ENCODE data around the gene DNM3. TPM values are rescaled to one million over a fixed set of nuclear protein-coding genes. Genes with fewer than 3 reads are reported as not detected.
A peak's percentile ranks its signal among the peaks of the same experiment; 100 is the strongest.

DNM3 gene
- total RNA-seq, 1 experiment from 2014 or later = 0.71 TPM

DNA sequence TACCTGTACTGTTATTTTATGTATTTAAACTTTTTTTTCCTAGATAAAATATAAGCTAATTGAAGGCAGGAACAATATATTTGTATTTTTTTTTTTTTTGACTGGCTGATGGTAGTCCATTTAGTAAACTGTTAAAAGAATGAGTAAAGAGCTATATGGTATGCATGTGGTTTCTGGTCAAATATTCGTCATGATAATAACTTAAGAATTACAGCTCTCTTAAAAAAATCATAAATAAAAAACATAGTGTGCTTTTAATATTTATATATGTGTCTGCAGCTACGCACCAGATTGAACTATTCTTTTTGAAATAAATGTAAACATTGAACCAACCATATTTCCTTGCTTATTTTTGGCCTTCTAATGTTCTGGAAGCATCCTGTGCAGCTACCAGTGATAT lies 306.9 kb downstream of the DNM3 start:
- BruUV-seq (replicated peaks) = no TSS peak
- H3K36me3 ChIP-seq (ENCODE audit: insufficient read depth, low read length, poor library complexity, severe bottlenecking) = no peaks in the 10 kb centered on the region
- CTCF ChIA-PET = no interaction called here
- peak overlapping the region; percentile 12 for H3K27ac ChIP-seq (ENCODE audit: low read depth, low read length, poor library complexity, severe bottlenecking)
- no peak for DNase-seq (ENCODE audit: low spot score)
- no peaks in the 10 kb centered on the region for H3K9me3 ChIP-seq (ENCODE audit: low read depth, low read length, poor library complexity, severe bottlenecking)
- no peaks in the 10 kb centered on the region for H3K27me3 ChIP-seq (replicated peaks; ENCODE audit: insufficient read depth, low read depth, low read length, poor library complexity)
- no peak overlapping the region for H3K4me3 ChIP-seq (ENCODE audit: low read depth, low read length, poor library complexity, severe bottlenecking)
- POLR2A ChIA-PET (ENCODE audit: low non-redundant PET) = interaction anchor here (0.6 kb wide), 1 partner anchor 207 kb away, joined by 3 read pairs; no protein-coding TSS in a partner anchor
- intact Hi-C loops (cut with micrococcal nuclease; ENCODE audit: unreplicated experiment) = no loop called here
- TF ChIP-seq, protein P1, sequence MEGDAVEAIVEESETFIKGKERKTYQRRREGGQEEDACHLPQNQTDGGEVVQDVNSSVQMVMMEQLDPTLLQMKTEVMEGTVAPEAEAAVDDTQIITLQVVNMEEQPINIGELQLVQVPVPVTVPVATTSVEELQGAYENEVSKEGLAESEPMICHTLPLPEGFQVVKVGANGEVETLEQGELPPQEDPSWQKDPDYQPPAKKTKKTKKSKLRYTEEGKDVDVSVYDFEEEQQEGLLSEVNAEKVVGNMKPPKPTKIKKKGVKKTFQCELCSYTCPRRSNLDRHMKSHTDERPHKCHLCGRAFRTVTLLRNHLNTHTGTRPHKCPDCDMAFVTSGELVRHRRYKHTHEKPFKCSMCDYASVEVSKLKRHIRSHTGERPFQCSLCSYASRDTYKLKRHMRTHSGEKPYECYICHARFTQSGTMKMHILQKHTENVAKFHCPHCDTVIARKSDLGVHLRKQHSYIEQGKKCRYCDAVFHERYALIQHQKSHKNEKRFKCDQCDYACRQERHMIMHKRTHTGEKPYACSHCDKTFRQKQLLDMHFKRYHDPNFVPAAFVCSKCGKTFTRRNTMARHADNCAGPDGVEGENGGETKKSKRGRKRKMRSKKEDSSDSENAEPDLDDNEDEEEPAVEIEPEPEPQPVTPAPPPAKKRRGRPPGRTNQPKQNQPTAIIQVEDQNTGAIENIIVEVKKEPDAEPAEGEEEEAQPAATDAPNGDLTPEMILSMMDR (conservative IDR thresholded peaks at IDR 0.05; ENCODE audit: low read depth, low read length) = no peak
- no peak for TF ChIP-seq EZH2 (IDR thresholded peaks at IDR 0.05; ENCODE audit: borderline replicate concordance, low read depth, low read length, poor library complexity, severe bottlenecking)
- peaks cover 53% of the 10 kb centered on the region for H3K4me1 ChIP-seq (ENCODE audit: insufficient read depth, low read length, poor library complexity, severe bottlenecking)

DNA sequence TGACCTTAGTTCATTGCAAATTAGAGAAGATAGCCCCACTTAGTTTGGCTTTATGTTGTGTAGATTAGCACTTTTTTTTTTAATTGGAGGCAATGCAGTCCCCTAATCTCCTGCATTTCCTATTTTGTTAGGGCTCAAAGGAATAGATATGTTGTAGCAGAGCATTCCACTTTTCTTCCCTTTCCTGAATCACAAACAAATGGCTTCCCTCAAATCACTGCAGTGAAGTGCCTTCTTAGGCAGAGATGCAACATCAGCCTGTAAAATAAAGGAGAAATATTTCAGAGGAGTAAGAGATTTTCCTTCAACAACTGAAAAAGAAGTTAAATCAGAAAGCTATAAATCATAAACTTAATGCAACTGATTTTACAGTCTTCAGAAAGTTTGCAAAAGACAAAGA lies 307.4 kb downstream of the DNM3 start:
- H3K4me1 ChIP-seq (ENCODE audit: insufficient read depth, low read length, poor library complexity, severe bottlenecking) = peaks cover 53% of the 10 kb centered on the region
- BruUV-seq (replicated peaks) = no TSS peak
- TF ChIP-seq EZH2 (IDR thresholded peaks at IDR 0.05; ENCODE audit: borderline replicate concordance, low read depth, low read length, poor library complexity, severe bottlenecking) = no peak
- TF ChIP-seq, protein P1 (conservative IDR thresholded peaks at IDR 0.05; ENCODE audit: low read depth, low read length) = no peak
- no peak for DNase-seq (ENCODE audit: low spot score)
- H3K4me3 ChIP-seq (ENCODE audit: low read depth, low read length, poor library complexity, severe bottlenecking) = no peak overlapping the region
- H3K9me3 ChIP-seq (ENCODE audit: low read depth, low read length, poor library complexity, severe bottlenecking) = no peaks in the 10 kb centered on the region
- H3K27ac ChIP-seq (ENCODE audit: low read depth, low read length, poor library complexity, severe bottlenecking) = peak overlapping the region; percentile 12
- H3K36me3 ChIP-seq (ENCODE audit: insufficient read depth, low read length, poor library complexity, severe bottlenecking) = no peaks in the 10 kb centered on the region
- intact Hi-C loops (cut with micrococcal nuclease; ENCODE audit: unreplicated experiment) = no loop called here
- H3K27me3 ChIP-seq (replicated peaks; ENCODE audit: insufficient read depth, low read depth, low read length, poor library complexity) = no peaks in the 10 kb centered on the region
- ChIA-PET CTCF (no interaction called here), POLR2A (ENCODE audit: low non-redundant PET) (interaction anchor here (0.6 kb wide), 1 partner anchor 207 kb away, joined by 3 read pairs; no protein-coding TSS in a partner anchor)

DNA sequence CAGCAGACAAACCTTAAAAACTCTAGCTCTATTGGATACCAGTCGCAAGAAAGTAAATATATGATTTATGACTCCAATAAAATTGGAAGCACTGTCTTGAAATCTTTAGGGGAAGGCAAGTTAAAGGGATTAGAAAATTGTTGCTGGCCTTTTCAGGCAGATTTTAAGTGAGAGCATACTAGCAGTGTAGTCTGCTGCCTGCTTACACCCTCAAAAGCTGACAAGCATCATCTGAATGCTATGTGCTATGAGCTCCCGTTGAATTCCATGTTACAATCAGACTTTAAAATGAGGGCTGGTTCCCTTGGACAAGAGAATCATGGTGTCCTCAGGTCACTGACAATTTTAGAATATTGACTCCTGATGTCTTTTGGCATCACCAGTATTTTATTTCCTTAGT lies 308.0 kb downstream of the DNM3 start:
- Histone ChIP-seq H3K27ac (ENCODE audit: low read depth, low read length, poor library complexity, severe bottlenecking) (peak overlapping the region; percentile 12), H3K4me1 (ENCODE audit: insufficient read depth, low read length, poor library complexity, severe bottlenecking) (peaks cover 53% of the 10 kb centered on the region), H3K27me3 (replicated peaks; ENCODE audit: insufficient read depth, low read depth, low read length, poor library complexity) (no peaks in the 10 kb centered on the region), H3K4me3 (ENCODE audit: low read depth, low read length, poor library complexity, severe bottlenecking) (no peak overlapping the region), H3K9me3 (ENCODE audit: low read depth, low read length, poor library complexity, severe bottlenecking) (no peaks in the 10 kb centered on the region), H3K36me3 (ENCODE audit: insufficient read depth, low read length, poor library complexity, severe bottlenecking) (no peaks in the 10 kb centered on the region)
- no peak for TF ChIP-seq EZH2 (IDR thresholded peaks at IDR 0.05; ENCODE audit: borderline replicate concordance, low read depth, low read length, poor library complexity, severe bottlenecking)
- TF ChIP-seq, protein P1 (conservative IDR thresholded peaks at IDR 0.05; ENCODE audit: low read depth, low read length) = no peak
- no TSS peak for BruUV-seq (replicated peaks)
- intact Hi-C loops (cut with micrococcal nuclease; ENCODE audit: unreplicated experiment) = no loop called here
- POLR2A ChIA-PET (ENCODE audit: low non-redundant PET) = no interaction called here
- CTCF ChIA-PET = no interaction called here
- DNase-seq (ENCODE audit: low spot score) = no peak

All from A673 (cell line).